Heart right ventricle (tissue), 16 donors: Measurements from ENCODE around the gene MIER2. TPM values are rescaled to one million over a fixed set of nuclear protein-coding genes. Genes with fewer than 3 reads are reported as not detected.

Source experiments
- ATAC-seq, 8 donors: fragments of 200-7000 bp; cut with Tn5 transposase; one replicate each; pipeline ENCODE4 v1.9.1; 2020; ENCODE audit warnings: mild to moderate bottlenecking in 8 of 8, moderate library complexity in 8 of 8, moderate number of reproducible peaks in 1 of 8
- DNase-seq, 2 donors: peaks; one replicate each; pipeline ENCODE4 v3.0.0-alpha.2; 2020
- H3K27ac ChIP-seq, 10 donors: fragments of 200-600 bp; sonication (generic) in 2 of 10; one replicate each; pipeline versions ENCODE4 v1.5.0 to v1.8.0; 2020 to 2022; ENCODE audit warnings: mild to moderate bottlenecking in 3 of 10
- H3K27me3 ChIP-seq, 7 donors: fragments of 200-600 bp; one replicate each; pipeline ENCODE4 v1.8.0; 2021 to 2022; ENCODE audit warnings: mild to moderate bottlenecking in 2 of 7
- H3K36me3 ChIP-seq, 9 donors: fragments of 200-600 bp; sonication (generic) in 1 of 9; one replicate each; pipeline versions ENCODE4 v1.5.0 to v1.8.0; 2020 to 2022; ENCODE audit warnings: mild to moderate bottlenecking in 2 of 9
- H3K4me1 ChIP-seq, 9 donors: fragments of 200-600 bp; sonication (generic) in 1 of 9; one replicate each; pipeline versions ENCODE4 v1.5.0 to v1.8.0; 2020 to 2022; ENCODE audit warnings: mild to moderate bottlenecking in 4 of 9
- H3K4me3 ChIP-seq, 10 donors: fragments of 200-600 bp; sonication (generic) in 2 of 10; one replicate each; pipeline versions ENCODE4 v1.5.0 to v1.8.0; 2020 to 2022; ENCODE audit warnings: mild to moderate bottlenecking in 7 of 10, moderate library complexity in 2 of 10
- H3K9me3 ChIP-seq, 11 donors: fragments of 200-600 bp in 10 of 11; sonication (generic) in 2 of 11; one replicate each; pipeline versions ENCODE4 v1.5.0 to v1.8.0; 2013 to 2022; ENCODE audit warnings: mild to moderate bottlenecking in 2 of 11, control low read depth in 1 of 11, moderate library complexity in 1 of 11
- WGBS, 2 donors: extraction: QIAGEN DNeasy Blood & Tissue Kit; methylation state at CpG; one replicate each; pipeline ENCODE4 v1.1.7; 2013; ENCODE audit warnings: inconsistent platforms in 1 of 2; 5-methylcytosine and 5-hydroxymethylcytosine counted together
- intact Hi-C, 10 donors: fragments of 100-400 bp; cut with DNase I; formaldehyde crosslinking; loops; one replicate each; pipeline versions ENCODE4 v1.11.1 to v1.14.2; 2022
- polyA plus RNA-seq, 2 donors: library from polyadenylated mRNA; stranded (reverse); fragments of 200-250 nt; gene quantifications; one replicate each; pipeline ENCODE4 v1.2.3, GENCODE V29; 2013
- total RNA-seq, 10 donors: library from RNA; stranded (reverse); fragmentation: NEBNext Ultra II Directional in 3 of 10; extraction: Animal tissue kit (Norgen Biotek cat#: 25700) in 3 of 10; gene quantifications; one replicate each; pipeline versions ENCODE4 v1.2.1 to v1.2.4, GENCODE V29; 2021 to 2023
- TF ChIP-seq, protein P1 (sequence below), 9 donors: fragments of 200-600 bp; sonication (generic) in 2 of 9; IDR thresholded peaks; one replicate each; pipeline versions ENCODE4 v1.5.0 to v1.8.0; 2021 to 2022; ENCODE audit warnings: antibody characterized with exemption in 9 of 9, mild to moderate bottlenecking in 5 of 9, moderate library complexity in 1 of 9
- donor health status: Arrhythmogenic right ventricular cardiomyopathy.
- donor health status: ischemic (EF 13 %, LVEDD 7.1; RV severe dilation, severe dysfunction).
- donor health status: healthy with polysubstance abuse.
- donor health status: DM: no; HTN: yes; CAD: no.
- donor health status: DM: no; HTN: no; CAD: no.
- donor health status: ischemic (EF 25% LVEDD 6.9; RV normal size, moderate dysfunction).
- donor health status: ischemic (EF 25% LVEDD 5.7; RV mildly dilated, moderate dysfunction).
- donor health status: healthy.
- donor health status: DM: yes; HTN: yes; CAD: no.
- donor health status: Ischemic cardiomyopathy.
- donor health status: ischemic (EF 35%, LVEDD 5.7; RV mildly dilated, moderate dysfunction).
- donor health status: nonischemic (EF 11% LVEDD 7.7; RV severe dilation, severe dysfunction).
- donor health status: DM: yes; HTN: yes; CAD: no.
- donor health status: PGD.
- donor health status: ischemic (EF 29% LVEDD 5.4; RV normal size, mild dysfunction).
- donor health status: nonischemic (EF 23%, LVEDD 6.1; RV moderate dilation, normal function).

MIER2 gene
- total and polyA plus RNA-seq, 12 donors: 11.1 to 34.6 (median 17.6) TPM

DNA sequence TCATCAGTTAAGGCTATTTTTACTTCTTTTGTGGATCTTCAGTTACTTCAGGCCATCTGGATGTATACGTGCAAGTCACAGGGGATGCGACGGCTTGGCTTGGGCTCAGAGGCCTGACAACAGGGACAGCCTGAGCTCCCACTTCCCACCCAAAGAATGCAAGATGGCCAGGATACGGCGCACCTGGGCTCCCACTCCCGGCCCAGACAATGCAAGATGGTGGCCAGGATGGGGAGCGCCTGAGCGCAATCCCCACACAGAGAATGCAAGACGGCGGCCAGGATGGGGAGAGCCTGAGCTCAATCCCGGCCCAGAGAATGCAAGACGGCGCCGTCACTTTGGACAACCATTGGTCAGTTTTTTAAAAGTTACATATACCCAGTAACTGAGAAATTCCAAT lies 25.3 kb upstream of the MIER2 start:
- peaks cover 8 to 22% (median 15%) of the 10 kb centered on the region in 9 donors for H3K4me1 ChIP-seq
- intact Hi-C loops: loop anchor here in 1 of 10 donors (10.0 kb wide), 1 partner anchor 105 kb away; a partner anchor contains a TSS
- DNase-seq (no peak), ATAC-seq (no peak)
- WGBS, 2 donors: 92 to 93% methylated on average over 14 of the region's 14 CpGs
- H3K9me3 ChIP-seq: no peaks in the 10 kb centered on the region
- H3K36me3 ChIP-seq: no peaks in the 10 kb centered on the region
- no peak overlapping the region for H3K27ac ChIP-seq
- no peak overlapping the region for H3K4me3 ChIP-seq
- H3K27me3 ChIP-seq: peaks cover 0 to 67% (median 21%) of the 10 kb centered on the region in 7 donors
- TF ChIP-seq, protein P1, sequence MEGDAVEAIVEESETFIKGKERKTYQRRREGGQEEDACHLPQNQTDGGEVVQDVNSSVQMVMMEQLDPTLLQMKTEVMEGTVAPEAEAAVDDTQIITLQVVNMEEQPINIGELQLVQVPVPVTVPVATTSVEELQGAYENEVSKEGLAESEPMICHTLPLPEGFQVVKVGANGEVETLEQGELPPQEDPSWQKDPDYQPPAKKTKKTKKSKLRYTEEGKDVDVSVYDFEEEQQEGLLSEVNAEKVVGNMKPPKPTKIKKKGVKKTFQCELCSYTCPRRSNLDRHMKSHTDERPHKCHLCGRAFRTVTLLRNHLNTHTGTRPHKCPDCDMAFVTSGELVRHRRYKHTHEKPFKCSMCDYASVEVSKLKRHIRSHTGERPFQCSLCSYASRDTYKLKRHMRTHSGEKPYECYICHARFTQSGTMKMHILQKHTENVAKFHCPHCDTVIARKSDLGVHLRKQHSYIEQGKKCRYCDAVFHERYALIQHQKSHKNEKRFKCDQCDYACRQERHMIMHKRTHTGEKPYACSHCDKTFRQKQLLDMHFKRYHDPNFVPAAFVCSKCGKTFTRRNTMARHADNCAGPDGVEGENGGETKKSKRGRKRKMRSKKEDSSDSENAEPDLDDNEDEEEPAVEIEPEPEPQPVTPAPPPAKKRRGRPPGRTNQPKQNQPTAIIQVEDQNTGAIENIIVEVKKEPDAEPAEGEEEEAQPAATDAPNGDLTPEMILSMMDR (IDR thresholded peaks at IDR 0.05): no peak

- no peaks in the 10 kb centered on the region for H3K36me3 ChIP-seq
- TF ChIP-seq, protein P1 (IDR thresholded peaks at IDR 0.05): no peak
- no peaks in the 10 kb centered on the region for H3K9me3 ChIP-seq
- DNase-seq (no peak), ATAC-seq (no peak)
- peaks cover 0 to 67% (median 16%) of the 10 kb centered on the region in 7 donors for H3K27me3 ChIP-seq
- intact Hi-C loops: no loop called here
- no peak overlapping the region for H3K27ac ChIP-seq
- 91 to 92% methylated on average over 13 of the region's 13 CpGs for WGBS, 2 donors
- H3K4me1 ChIP-seq: peaks cover 8 to 22% (median 15%) of the 10 kb centered on the region in 9 donors
- H3K4me3 ChIP-seq: no peak overlapping the region
Observed at GRCh38 chr19:369256-369655, 24.7 kb upstream of the MIER2 start.

GRCh38 chr19:368630-369024 lies 24.0 kb upstream of the MIER2 start:
- no peak overlapping the region for H3K27ac ChIP-seq
- DNase-seq: no peak
- intact Hi-C loops: no loop called here
- peaks cover 8 to 22% (median 15%) of the 10 kb centered on the region in 9 donors for H3K4me1 ChIP-seq
- no peaks in the 10 kb centered on the region for H3K36me3 ChIP-seq
- TF ChIP-seq, protein P1 (IDR thresholded peaks at IDR 0.05): no peak
- H3K27me3 ChIP-seq: peaks cover 0 to 66% (median 14%) of the 10 kb centered on the region in 7 donors
- no peak overlapping the region for H3K4me3 ChIP-seq
- 78 to 80% methylated on average over 7 of the region's 7 CpGs for WGBS, 2 donors
- no peak for ATAC-seq
- H3K9me3 ChIP-seq: no peaks in the 10 kb centered on the region

DNA sequence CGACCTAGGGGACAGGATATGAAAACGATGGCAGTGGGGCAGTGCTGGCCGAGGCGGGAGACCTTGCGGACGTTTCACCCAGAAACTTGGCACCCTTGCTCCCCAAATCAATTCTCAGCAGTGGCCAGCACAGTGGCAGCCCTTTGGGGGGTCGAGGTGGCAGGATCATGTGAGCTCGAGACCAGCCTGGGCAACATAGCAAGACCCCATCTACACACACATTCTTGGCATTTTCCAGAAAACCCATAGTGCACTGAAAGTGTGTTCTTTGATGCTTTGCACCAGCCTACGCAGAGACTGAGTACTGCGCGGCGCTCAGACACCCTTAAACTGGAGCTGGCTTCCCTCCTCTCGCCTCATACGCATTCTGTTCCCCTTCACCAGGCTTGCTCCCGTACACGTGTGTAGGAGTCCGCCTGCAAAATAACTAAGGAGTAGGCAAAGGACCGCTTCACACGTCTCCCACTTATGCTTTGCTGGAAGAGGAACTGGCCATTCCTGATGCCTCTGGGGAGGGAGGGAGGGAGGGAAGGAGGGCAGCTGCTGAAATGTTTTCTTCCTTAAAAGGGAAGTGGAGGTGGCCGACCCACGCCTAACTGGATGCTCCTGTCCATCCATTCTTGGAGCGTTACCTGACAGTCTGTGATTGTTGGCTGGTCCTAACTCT lies 23.5 kb upstream of the MIER2 start:
- H3K4me1 ChIP-seq: peaks cover 8 to 18% (median 15%) of the 10 kb centered on the region in 9 donors
- 64 to 71% methylated on average over 22 of the region's 22 CpGs for WGBS, 2 donors

More for the DNA sequence above, 23.5 kb upstream of the MIER2 start:
- Histone ChIP-seq H3K36me3 (no peaks in the 10 kb centered on the region), H3K27ac (no peak overlapping the region), H3K27me3 (peaks cover 0 to 61% (median 10%) of the 10 kb centered on the region in 7 donors), H3K9me3 (no peaks in the 10 kb centered on the region), H3K4me3 (no peak overlapping the region)
- DNase-seq (no peak), ATAC-seq (no peak)
- intact Hi-C loops: no loop called here
- TF ChIP-seq, protein P1 (IDR thresholded peaks at IDR 0.05): no peak
